ENCODE results near the gene PHTF1. TPM values are rescaled to one million over a fixed set of nuclear protein-coding genes. Genes with fewer than 3 reads are reported as not detected.

Gene PHTF1
- polyA plus RNA-seq, 1 donor = 15.3 TPM

DNA sequence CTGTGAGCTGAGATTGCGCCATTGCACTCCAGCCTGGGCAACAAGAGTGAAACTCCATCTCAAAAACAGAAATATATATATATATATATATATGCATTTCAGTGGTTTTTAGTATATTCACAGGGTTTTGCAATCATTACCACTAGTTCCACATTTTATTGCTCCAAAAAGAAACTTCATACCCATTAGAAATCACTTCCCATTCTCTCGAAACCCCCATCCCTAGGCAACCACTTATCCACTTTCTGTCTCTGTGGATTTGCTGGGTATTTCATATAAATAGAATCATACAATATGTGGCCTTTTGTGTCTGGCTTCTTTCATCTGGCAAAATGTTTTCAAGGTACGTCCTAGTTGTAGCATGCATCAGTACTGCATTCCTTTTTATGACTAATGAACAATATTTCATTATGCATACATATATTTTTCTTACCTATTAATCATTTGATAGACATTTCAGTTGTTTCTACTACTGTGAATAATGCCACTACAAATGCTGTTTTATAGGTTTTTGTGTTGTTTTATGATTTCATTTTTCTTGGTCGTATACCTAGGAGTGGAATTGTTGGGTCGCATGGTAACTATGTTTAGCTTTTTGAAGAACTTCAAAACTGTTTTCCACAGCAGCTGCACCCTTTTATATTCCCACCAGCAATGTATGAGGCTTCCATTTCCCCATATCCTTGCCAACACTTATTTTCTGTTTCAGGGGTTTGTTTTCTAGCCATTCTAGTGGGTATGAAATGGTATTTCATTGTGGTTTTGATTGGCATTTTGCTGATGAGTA lies 95.9 kb downstream of the PHTF1 start:
- DNase-seq = no peak

DNA sequence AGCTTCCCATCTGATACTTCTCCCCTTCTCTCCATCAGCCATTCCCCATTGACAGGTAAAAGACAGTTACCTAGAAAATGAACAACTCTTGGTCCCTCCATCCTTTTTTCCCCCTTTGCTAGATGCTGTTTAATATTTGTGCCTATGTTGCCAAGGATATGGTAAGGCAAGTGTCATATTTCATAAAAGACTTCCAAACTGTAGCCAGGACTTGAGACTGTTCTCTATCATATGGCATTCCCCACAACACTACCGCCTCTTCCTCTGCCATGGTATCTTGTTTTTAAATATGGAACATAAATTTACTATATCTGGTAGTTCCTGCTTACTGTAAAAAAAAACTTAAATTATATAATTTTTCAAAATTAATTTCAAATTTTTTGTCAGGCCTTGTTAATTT lies 97.2 kb downstream of the PHTF1 start:
- no peak for DNase-seq

DNA sequence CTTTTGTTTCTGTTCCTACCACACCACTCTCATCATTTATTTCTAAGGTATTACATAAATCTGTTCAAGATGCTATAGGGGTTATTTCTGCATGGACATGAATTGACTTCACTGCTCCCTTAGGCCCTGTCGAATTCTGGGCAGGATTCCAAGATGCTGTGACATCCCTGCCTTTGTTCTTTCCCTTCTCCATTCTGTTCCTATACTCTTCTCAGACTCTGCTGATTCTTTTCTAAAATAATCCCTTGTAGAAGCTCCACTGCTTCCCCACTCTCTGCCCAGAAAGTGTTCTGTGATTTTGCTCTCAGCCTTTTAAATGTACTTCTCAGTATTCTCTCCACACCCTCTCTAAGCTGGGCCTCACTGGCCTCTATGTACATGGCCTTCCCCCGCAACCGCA lies 99.2 kb downstream of the PHTF1 start:
- DNase-seq = peak; percentile 22

DNA sequence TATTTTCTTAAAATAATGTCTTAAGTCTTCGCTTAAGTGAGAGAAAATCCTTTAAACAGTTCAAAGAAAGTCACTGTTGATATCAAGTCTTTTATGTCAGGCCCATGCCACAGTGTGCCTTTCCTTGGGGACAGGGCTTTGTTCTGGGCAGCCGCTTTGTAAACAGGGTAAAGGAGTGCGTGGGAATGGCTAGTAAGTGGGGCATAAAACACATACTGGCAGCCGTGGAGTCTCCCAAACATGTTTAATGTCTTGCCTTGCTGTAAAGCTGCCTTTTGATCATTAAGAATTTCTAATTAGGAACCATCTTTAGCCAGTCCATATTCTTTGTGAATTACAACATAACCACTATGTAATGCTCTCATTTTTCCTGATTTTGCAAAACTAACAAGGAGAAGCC lies 99.7 kb downstream of the PHTF1 start:
- DNase-seq = no peak

DNA sequence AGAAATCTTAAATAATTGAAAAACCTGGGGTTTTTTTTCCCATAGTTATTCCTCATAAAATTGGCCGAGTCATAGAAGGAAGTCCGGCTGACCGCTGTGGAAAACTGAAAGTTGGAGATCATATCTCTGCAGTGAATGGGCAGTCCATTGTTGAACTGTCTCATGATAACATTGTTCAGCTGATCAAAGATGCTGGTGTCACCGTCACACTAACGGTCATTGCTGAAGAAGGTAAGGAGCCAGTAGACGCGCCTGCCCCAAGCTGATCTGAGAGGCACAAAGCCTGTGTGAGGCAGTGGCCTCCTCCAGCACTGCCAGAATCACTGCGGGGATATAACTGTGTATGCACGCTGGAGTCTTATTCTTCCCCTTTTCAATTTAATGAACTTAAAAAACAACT lies 100.3 kb downstream of the PHTF1 start:
- no peak for DNase-seq

DNA sequence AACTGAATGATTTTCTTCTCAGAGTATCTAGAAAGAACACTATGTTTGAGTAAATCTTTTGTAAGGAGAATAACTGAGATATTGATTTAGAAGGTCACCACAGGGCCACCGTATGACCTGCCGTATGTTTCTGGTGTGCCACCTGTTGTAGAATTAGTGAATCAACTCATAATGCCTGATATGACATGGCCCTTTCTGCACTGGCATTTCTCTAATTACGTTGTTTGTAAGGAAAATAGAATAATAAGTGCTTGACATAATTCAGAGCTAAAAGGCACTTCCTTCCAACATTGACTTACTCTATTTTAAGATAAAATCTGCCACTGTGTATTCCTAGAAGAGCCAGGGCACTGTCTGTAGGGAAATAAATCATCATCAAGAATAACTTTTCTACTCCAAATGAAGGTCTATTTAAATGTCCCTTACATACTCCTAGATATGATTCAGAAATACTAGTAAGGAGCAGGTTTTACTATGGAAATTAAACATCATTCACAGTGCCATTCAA lies 101.7 kb downstream of the PHTF1 start:
- no peak for DNase-seq

DNA sequence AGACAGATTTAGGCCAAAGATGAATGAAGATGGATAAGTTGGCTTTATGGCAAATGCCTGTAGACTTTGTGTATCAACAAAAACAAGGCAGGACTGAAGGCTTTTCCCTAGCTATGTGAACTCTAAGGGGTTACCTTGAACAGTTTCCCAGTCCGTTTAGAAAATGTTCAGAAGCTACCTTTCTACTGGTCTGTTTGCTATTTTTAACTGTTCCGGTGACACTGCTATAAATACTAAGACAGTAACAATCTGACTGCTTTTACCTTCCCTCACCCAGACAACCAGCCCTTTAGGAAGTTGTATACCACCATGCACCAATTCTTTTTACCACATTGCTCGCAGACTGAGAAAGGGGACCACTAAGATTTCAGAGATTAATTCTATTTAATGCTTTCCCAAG lies 102.2 kb downstream of the PHTF1 start:
- DNase-seq = no peak

DNA sequence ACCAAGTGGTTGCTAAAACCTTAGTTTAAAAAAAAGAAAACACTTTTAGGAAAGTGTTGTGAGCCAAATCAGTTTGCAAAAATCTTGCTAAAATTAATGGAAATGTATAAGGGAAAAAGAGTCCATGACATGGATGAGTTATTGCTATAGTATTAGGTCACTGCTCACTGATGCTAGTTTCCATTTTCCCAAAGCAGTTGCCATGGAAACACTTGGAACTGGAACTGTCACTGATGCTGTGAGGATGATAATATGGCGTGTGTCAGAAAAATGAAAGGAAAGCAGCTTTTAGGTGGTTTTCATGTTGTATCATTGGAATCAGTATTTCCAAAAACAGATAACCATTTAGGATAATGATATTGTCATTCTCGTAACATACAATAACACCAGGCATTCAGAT lies 104.4 kb downstream of the PHTF1 start:
- DNase-seq = no peak

DNA sequence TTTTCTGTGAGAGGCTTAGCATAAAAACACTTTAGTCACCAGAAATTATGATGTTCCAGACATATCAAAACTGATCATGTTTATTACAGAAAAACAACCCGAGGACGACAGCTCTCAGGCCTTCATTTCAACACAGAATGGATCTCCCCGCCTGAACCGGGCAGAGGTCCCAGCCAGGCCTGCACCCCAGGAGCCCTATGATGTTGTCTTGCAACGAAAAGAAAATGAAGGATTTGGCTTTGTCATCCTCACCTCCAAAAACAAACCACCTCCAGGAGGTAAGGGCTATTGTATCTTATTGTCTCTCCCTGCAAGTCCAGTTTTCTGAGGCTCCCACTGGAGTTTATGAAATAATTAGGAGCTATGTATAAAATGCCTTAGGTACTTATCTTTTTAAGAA lies 105.5 kb downstream of the PHTF1 start:
- no peak for DNase-seq

DNA sequence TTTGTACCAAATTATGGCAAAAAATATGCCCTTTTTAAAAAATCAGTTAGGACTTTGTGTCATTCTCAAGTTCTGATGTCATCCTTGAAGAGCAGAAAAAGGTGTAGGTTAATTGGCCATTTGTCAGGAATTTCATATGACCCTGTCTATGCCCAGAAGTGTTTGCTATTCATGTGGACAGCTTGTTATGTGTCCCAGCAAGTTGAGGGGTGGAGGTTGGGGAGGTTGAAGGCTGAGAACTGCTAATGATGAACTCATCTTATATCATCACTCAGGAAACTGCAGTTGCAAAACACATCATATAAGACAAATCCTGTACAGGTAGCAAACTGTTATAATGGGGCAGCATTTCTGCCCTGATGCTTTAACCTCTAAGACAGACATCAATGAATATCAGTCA lies 106.5 kb downstream of the PHTF1 start:
- DNase-seq = no peak

DNA sequence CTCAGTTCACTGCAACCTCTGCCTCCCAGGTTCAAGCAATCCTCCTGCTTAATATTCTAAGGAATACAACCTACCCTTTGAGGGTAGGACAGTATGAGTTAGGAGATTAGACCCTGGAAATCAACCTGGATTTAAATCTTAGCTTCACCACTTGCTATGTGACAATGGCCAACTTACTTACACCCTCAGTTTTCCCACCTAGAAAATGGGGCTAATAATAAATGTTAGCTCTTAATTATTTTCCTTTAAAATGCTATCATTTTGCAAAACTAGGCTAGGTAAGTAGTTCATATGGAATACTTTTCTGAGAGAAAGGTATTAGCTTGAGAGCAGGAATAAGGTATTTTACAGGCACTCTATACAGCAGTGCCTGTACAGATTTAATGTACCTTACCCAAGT lies 110.8 kb downstream of the PHTF1 start:
- no peak for DNase-seq

DNA sequence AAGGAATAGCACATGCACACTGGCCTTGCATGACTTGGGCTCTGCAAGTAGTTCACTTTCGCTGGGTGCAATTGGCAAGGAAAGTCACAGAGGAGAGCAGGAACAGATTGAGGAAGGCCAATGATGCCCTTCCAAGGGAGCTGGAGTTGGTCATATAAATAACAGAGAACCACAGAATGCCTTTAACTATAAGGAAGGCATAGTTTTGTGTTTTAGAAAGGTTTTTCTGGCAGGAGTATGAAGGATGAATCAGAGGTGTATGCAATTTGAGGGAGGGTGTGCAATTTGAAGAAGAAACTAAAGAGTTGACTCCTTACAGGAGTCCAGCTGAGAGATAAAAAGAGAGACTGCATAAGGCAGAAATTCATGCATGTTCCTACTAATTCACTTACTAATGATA lies 112.1 kb downstream of the PHTF1 start:
- no peak for DNase-seq

Other genes starting within 250 kb of the PHTF1 start
- 14.1 TPM for gene RSBN1, start 53.0 kb upstream of the PHTF1 start, polyA plus RNA-seq (ENCODE audit: insufficient read length)
- 0.26 TPM for gene PTPN22, start 112.2 kb upstream of the PHTF1 start, polyA plus RNA-seq (ENCODE audit: insufficient read length)
- gene BCL2L15, start 128.1 kb upstream of the PHTF1 start, polyA plus RNA-seq (ENCODE audit: insufficient read length) = 0.66 TPM
- gene AP4B1, start 145.3 kb upstream of the PHTF1 start, polyA plus RNA-seq (ENCODE audit: insufficient read length) = 25.8 TPM
- gene DCLRE1B, start 145.8 kb upstream of the PHTF1 start, polyA plus RNA-seq (ENCODE audit: insufficient read length) = 7.7 TPM
- gene HIPK1, start 169.8 kb upstream of the PHTF1 start, polyA plus RNA-seq (ENCODE audit: insufficient read length) = 27.3 TPM
- gene OLFML3, start 220.0 kb upstream of the PHTF1 start, polyA plus RNA-seq (ENCODE audit: insufficient read length) = 149 TPM

Data from hindlimb muscle (tissue), 1 donor.